IMR-90 (cell line): ENCODE data around the gene PLGRKT. TPM values are rescaled to one million over a fixed set of nuclear protein-coding genes. Genes with fewer than 3 reads are reported as not detected.

Experiments
- ATAC-seq: fragments of 200-7000 bp; cut with Tn5 transposase; 2 replicates; pipeline ENCODE4 v1.9.1; 2020; ENCODE audit warnings: low read depth, mild to moderate bottlenecking, moderate library complexity
- BruUV-seq: library from RNA; stranded (reverse); fragments of 400-500 nt; replicated peaks from 2 replicates; lab custom pipeline; 2021; lab: Mats Ljungman, UMichigan
- CTCF ChIA-PET: fragments of 300-600 bp; formaldehyde crosslinking; extraction: SDS; loops from one replicate; lab custom pipeline; 2021; ENCODE audit warnings: antibody characterized with exemption; lab: Yijun Ruan, JAX
- POLR2A ChIA-PET: fragments of 300-600 bp; sonication (Branson Sonifier 250); formaldehyde crosslinking; loops from one replicate; lab custom pipeline; 2022; ENCODE audit warnings: antibody characterized with exemption; ENCODE audit not compliant: unreplicated experiment; lab: Charles Lee
- DNase-seq: peaks from one replicate; pipeline ENCODE4 v3.0.0; 2013
- H2AFZ ChIP-seq: replicated peaks from 2 replicates; pipeline ENCODE3; 2013; ENCODE audit warnings: low read length, mild to moderate bottlenecking; ENCODE audit not compliant: poor library complexity
- H2AK5ac ChIP-seq: 2 replicates; pipeline ENCODE4 v1.6.1; 2013; ENCODE audit warnings: low read depth, low read length, inconsistent platforms
- H2AK9ac ChIP-seq: replicated peaks from 2 replicates; pipeline ENCODE3; 2013; ENCODE audit warnings: mild to moderate bottlenecking, low read depth, low read length, moderate library complexity; ENCODE audit not compliant: poor library complexity
- H2BK120ac ChIP-seq: 2 replicates; pipeline ENCODE4 v1.6.1; 2013; ENCODE audit warnings: low read depth, low read length, inconsistent platforms
- H2BK15ac ChIP-seq: 3 replicates; pipeline ENCODE4 v1.6.1; 2013; ENCODE audit warnings: low read depth, low read length, inconsistent platforms
- H2BK20ac ChIP-seq: 2 replicates; pipeline ENCODE4 v1.6.1; 2013; ENCODE audit warnings: low read depth, mild to moderate bottlenecking, inconsistent platforms, low read length, moderate library complexity
- H2BK5ac ChIP-seq: 2 replicates; pipeline ENCODE4 v1.6.1; 2013; ENCODE audit warnings: mild to moderate bottlenecking, low read depth, low read length, inconsistent platforms; ENCODE audit not compliant: poor library complexity, severe bottlenecking
- H3K14ac ChIP-seq: replicated peaks from 2 replicates; pipeline ENCODE4 v1.6.1; 2013; ENCODE audit warnings: low read depth, low read length, inconsistent platforms
- H3K18ac ChIP-seq: 2 replicates; pipeline ENCODE4 v1.6.1; 2013; ENCODE audit warnings: low read depth, low read length, control low read depth
- H3K23ac ChIP-seq: 2 replicates; pipeline ENCODE4 v1.6.1; 2013; ENCODE audit warnings: low read depth, low read length, inconsistent platforms
- H3K27ac ChIP-seq: 2 replicates; pipeline ENCODE4 v1.5.1; 2013; ENCODE audit warnings: mild to moderate bottlenecking, control low read depth, low read length; ENCODE audit not compliant: insufficient read depth
- H3K27me3 ChIP-seq: 2 replicates; pipeline ENCODE4 v1.6.1; 2013; ENCODE audit warnings: low read length; ENCODE audit not compliant: control insufficient read depth, insufficient read depth
- H3K36me3 ChIP-seq: 2 replicates; pipeline ENCODE4 v1.6.1; 2013; ENCODE audit warnings: low read length, mixed read lengths; ENCODE audit not compliant: control insufficient read depth, insufficient read depth
- H3K4ac ChIP-seq: 2 replicates; pipeline ENCODE4 v1.6.1; 2013; ENCODE audit warnings: low read depth, low read length, inconsistent platforms
- H3K4me1 ChIP-seq: 2 replicates; pipeline ENCODE4 v1.6.1; 2013; ENCODE audit warnings: low read length, mixed read lengths; ENCODE audit not compliant: control insufficient read depth, insufficient read depth
- H3K4me2 ChIP-seq: 2 replicates; pipeline ENCODE4 v1.6.1; 2013; ENCODE audit warnings: low read depth, mild to moderate bottlenecking, control low read depth, low read length, moderate library complexity
- H3K4me3 ChIP-seq: 2 replicates; pipeline ENCODE4 v1.5.1; 2013; ENCODE audit warnings: low read depth, mild to moderate bottlenecking, control low read depth, low read length, moderate library complexity; ENCODE audit not compliant: insufficient read depth
- H3K56ac ChIP-seq: 2 replicates; pipeline ENCODE4 v1.6.1; 2013; ENCODE audit warnings: low read length, inconsistent platforms; ENCODE audit not compliant: insufficient read depth; ENCODE audit errors: extremely low read depth
- H3K79me1 ChIP-seq, 2 experiments: 2 replicates each; pipeline ENCODE4 v1.6.1; 2013; ENCODE audit warnings: low read length in 2 of 2, inconsistent platforms in 1 of 2, low read depth in 1 of 2
- H3K9ac ChIP-seq: 2 replicates; pipeline ENCODE4 v1.6.1; 2013; ENCODE audit warnings: low read depth, low read length, control low read depth
- H3K9me1 ChIP-seq: 2 replicates; pipeline ENCODE4 v1.6.1; 2013; ENCODE audit warnings: low read length, inconsistent platforms; ENCODE audit not compliant: insufficient read depth
- H3K9me3 ChIP-seq: 2 replicates; pipeline ENCODE4 v1.6.1; 2013; ENCODE audit warnings: low read length; ENCODE audit not compliant: control insufficient read depth, insufficient read depth
- H4K20me1 ChIP-seq: 2 replicates; pipeline ENCODE4 v1.6.1; 2013; ENCODE audit warnings: low read length, inconsistent platforms; ENCODE audit not compliant: insufficient read depth
- H4K5ac ChIP-seq: 2 replicates; pipeline ENCODE4 v1.6.1; 2013; ENCODE audit warnings: mild to moderate bottlenecking, low read depth, low read length, control low read depth
- H4K8ac ChIP-seq, 2 experiments: 2 replicates each; pipeline ENCODE4 v1.6.1; 2013; ENCODE audit warnings: low read depth in 2 of 2, low read length in 2 of 2, control low read depth in 1 of 2, inconsistent platforms in 1 of 2
- H4K91ac ChIP-seq: 2 replicates; pipeline ENCODE4 v1.6.1; 2013; ENCODE audit warnings: low read depth, low read length, inconsistent platforms; ENCODE audit not compliant: insufficient read depth
- CEBPB ChIP-seq: IDR thresholded peaks from 2 replicates; pipeline ENCODE4 v1.6.1; 2012; ENCODE audit warnings: low read depth, low read length, improper control_type of control experiment
- CHD1 ChIP-seq: IDR thresholded peaks from 2 replicates; pipeline ENCODE4 v1.6.1; 2012; ENCODE audit warnings: low read depth, low read length, improper control_type of control experiment
- MAZ ChIP-seq: IDR thresholded peaks from 2 replicates; pipeline ENCODE4 v1.6.1; 2012; ENCODE audit warnings: low read depth, mild to moderate bottlenecking, low read length, improper control_type of control experiment, moderate library complexity, borderline replicate concordance
- NFE2L2 ChIP-seq: fragments of 150-350 bp; IDR thresholded peaks from 2 replicates; pipeline ENCODE4 v1.6.1; 2016; ENCODE audit warnings: low read depth, mild to moderate bottlenecking, low read length
- RAD21 ChIP-seq: IDR thresholded peaks from 2 replicates; pipeline ENCODE4 v1.6.1; 2012; ENCODE audit warnings: low read length, improper control_type of control experiment
- RFX5 ChIP-seq: IDR thresholded peaks from 2 replicates; pipeline ENCODE4 v1.8.0; 2012; ENCODE audit warnings: low read depth, mild to moderate bottlenecking, low read length, moderate library complexity
- WGBS, 2 experiments: methylation state at CpG; one replicate each; pipeline versions ENCODE4 v1.1.5 to v1.1.7; 2013; ENCODE audit warnings: missing lambda C conversion rate in 2 of 2; ENCODE audit not compliant: insufficient read length in 1 of 2; ENCODE audit errors: extremely low coverage in 2 of 2; 5-methylcytosine and 5-hydroxymethylcytosine counted together
- dilution Hi-C: fragments of 300-500 bp; cut with HindIII; formaldehyde crosslinking; loops from one replicate; pipeline ENCODE4 v1.14.3; 2018; ENCODE audit warnings: low sequenced_read_pairs; ENCODE audit not compliant: unreplicated experiment
- in situ Hi-C: fragments of 300-500 bp; cut with MboI; formaldehyde crosslinking; loops from 3 replicates; pipeline ENCODE4 v1.14.3; 2019; ENCODE audit warnings: low sequenced_read_pairs, inconsistent platforms, mixed read lengths
- intact Hi-C: fragments of 100-400 bp; cut with micrococcal nuclease; formaldehyde crosslinking; loops from 2 replicates; pipeline ENCODE4 v1.10.0; 2022
- polyA plus RNA-seq, 3 experiments: library from polyadenylated mRNA; depleted of rRNA; stranded (reverse); fragments of >200 nt; gene quantifications; 2 replicates each; pipeline ENCODE4 v1.2.3, GENCODE V29; 2012; ENCODE audit warnings: low replicate concordance in 1 of 3
- total RNA-seq: library from RNA; depleted of rRNA; stranded (reverse); fragments of >200 nt; gene quantifications from 2 replicates; pipeline ENCODE4 v1.2.3, GENCODE V29; 2012
- TF ChIP-seq, protein P1 (sequence below): fragments of 150-350 bp; IDR thresholded peaks from 2 replicates; pipeline ENCODE4 v1.6.1; 2016; ENCODE audit warnings: low read depth, mild to moderate bottlenecking, low read length, moderate library complexity, borderline replicate concordance
- TF ChIP-seq, protein P2 (sequence below): fragments of 150-350 bp; IDR thresholded peaks from 2 replicates; pipeline ENCODE4 v1.6.1; 2017; ENCODE audit warnings: mild to moderate bottlenecking, antibody characterized with exemption, low read length, low read depth

Gene PLGRKT
- total and polyA plus RNA-seq, 2 of the 4 experiments (the other 2 are of a cell fraction): 10.8 to 12.7 TPM

DNA sequence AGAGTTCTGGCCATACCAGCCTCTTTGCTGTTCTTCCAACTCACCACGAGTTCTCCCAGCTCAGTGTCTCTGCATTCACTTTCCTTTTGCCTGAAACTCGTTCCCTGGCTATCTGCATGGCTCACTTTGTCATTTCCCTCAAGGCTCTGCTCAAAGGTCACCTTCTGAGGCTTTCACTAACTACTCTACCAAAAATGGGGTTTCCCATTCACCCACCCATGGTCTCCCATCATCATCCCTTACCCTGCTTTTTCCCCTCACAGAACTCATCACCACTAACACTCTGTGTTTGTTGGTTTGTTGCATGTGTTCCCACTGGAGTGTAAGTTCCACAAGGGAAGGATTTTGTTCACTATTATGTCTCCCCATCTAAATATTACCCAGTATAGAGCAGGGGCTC is 16.6 kb downstream of the PLGRKT start:
- in situ Hi-C loops: no loop called here

More for the DNA sequence above, 16.6 kb downstream of the PLGRKT start:
- H3K4ac ChIP-seq: no peak overlapping the region
- H4K20me1 ChIP-seq: no peaks in the 10 kb centered on the region
- H3K36me3 ChIP-seq: no peaks in the 10 kb centered on the region; the same call in 1 of the 2 replicates
- H3K9me3 ChIP-seq: no peaks in the 10 kb centered on the region
- H3K23ac ChIP-seq: no peak overlapping the region
- H3K9ac ChIP-seq: no peak overlapping the region
- no peak overlapping the region for H4K8ac ChIP-seq
- no peak overlapping the region for H3K4me2 ChIP-seq
- CTCF ChIA-PET: no interaction called here
- H3K27ac ChIP-seq: no peak overlapping the region
- H2BK15ac ChIP-seq: no peak overlapping the region
- POLR2A ChIA-PET: no interaction called here
- DNase-seq (no peak), ATAC-seq (no peak)
- dilution Hi-C loops (no loop called here), intact Hi-C loops (no loop called here)
- H3K4me3 ChIP-seq: no peak overlapping the region
- no peak overlapping the region for H2BK5ac ChIP-seq
- H2BK20ac ChIP-seq: no peak overlapping the region
- H3K14ac ChIP-seq: no peak overlapping the region
- H3K56ac ChIP-seq: no peak overlapping the region
- H3K27me3 ChIP-seq: no peaks in the 10 kb centered on the region
- H2BK120ac ChIP-seq: no peak overlapping the region
- no peaks in the 10 kb centered on the region for H3K4me1 ChIP-seq
- H4K5ac ChIP-seq: no peak overlapping the region
- H3K79me1 ChIP-seq: peaks cover 0 to 2% of the 10 kb centered on the region in 2 experiments; a peak in 2 of 4 replicates
- H3K9me1 ChIP-seq: peaks cover 9% of the 10 kb centered on the region
- no TSS peak for BruUV-seq
- H2AK9ac ChIP-seq: no peak overlapping the region
- H2AK5ac ChIP-seq: no peak overlapping the region
- WGBS, 2 experiments: 88% methylated on average over 2 of the region's 2 CpGs; no CpG with 5 or more reads in 1 of the 2 experiments
- no peak overlapping the region for H3K18ac ChIP-seq
- H2AFZ ChIP-seq: no peak overlapping the region
- TF ChIP-seq MAZ (no peak), CHD1 (no peak), CEBPB (no peak), NFE2L2 (no peak), RFX5 (no peak), RAD21 (no peak)
- TF ChIP-seq, protein P1, sequence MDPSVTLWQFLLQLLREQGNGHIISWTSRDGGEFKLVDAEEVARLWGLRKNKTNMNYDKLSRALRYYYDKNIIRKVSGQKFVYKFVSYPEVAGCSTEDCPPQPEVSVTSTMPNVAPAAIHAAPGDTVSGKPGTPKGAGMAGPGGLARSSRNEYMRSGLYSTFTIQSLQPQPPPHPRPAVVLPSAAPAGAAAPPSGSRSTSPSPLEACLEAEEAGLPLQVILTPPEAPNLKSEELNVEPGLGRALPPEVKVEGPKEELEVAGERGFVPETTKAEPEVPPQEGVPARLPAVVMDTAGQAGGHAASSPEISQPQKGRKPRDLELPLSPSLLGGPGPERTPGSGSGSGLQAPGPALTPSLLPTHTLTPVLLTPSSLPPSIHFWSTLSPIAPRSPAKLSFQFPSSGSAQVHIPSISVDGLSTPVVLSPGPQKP: no peak
- TF ChIP-seq, protein P2, sequence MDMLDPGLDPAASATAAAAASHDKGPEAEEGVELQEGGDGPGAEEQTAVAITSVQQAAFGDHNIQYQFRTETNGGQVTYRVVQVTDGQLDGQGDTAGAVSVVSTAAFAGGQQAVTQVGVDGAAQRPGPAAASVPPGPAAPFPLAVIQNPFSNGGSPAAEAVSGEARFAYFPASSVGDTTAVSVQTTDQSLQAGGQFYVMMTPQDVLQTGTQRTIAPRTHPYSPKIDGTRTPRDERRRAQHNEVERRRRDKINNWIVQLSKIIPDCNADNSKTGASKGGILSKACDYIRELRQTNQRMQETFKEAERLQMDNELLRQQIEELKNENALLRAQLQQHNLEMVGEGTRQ: no peak
- no peak overlapping the region for H4K91ac ChIP-seq
